DMS53 treated with DMSO at 0.1 percent for 48 hours (cell line): Measurements from ENCODE around the gene CENATAC.
"Not testable (repeated sequence)": the region's sequence is repeated elsewhere in the genome, so short reads cannot be mapped to it uniquely, and the experiment has no call there.

Experiments used
- DNase-seq: peaks from one replicate; lab custom pipeline; 2025; ENCODE audit not compliant: unreplicated experiment; lab: John Stamatoyannopoulos, UW

Gene CENATAC

GRCh38 chr11:118991486-118992038 is 6.4 kb upstream of the CENATAC start:
- not testable (repeated sequence) for DNase-seq

- DNase-seq = no peak
Measured at GRCh38 chr11:118996926-118997626, 862 bp upstream of the CENATAC start.

- DNase-seq = no peak
Measured at GRCh38 chr11:118998388-118998717, 415 bp downstream of the CENATAC start.

- DNase-seq = peak; percentile 32
Measured at GRCh38 chr11:118998822-118999221, 884 bp downstream of the CENATAC start.

GRCh38 chr11:119000906-119001305 is 3.0 kb downstream of the CENATAC start:
- DNase-seq = no peak

GRCh38 chr11:119006656-119007055 is 8.7 kb downstream of the CENATAC start:
- no peak for DNase-seq

- no peak for DNase-seq
Measured at GRCh38 chr11:119011476-119012053, 13.6 kb downstream of the CENATAC start.

- no peak for DNase-seq
Measured at GRCh38 chr11:119012629-119013170, 14.8 kb downstream of the CENATAC start.

- no peak for DNase-seq
Measured at GRCh38 chr11:119014209-119014924, 16.4 kb downstream of the CENATAC start.

GRCh38 chr11:119015054-119015611 is 17.2 kb downstream of the CENATAC start:
- no peak for DNase-seq

GRCh38 chr11:119016216-119017009 is 18.5 kb downstream of the CENATAC start:
- no peak for DNase-seq

GRCh38 chr11:119017377-119017776 is 19.4 kb downstream of the CENATAC start:
- not testable (repeated sequence) for DNase-seq

- peak; percentile 96 for DNase-seq
Measured at GRCh38 chr11:119018074-119018938, 20.4 kb downstream of the CENATAC start, which contains the start of the genes RPS25 and TRAPPC4. Gene RPS25, minus strand, starts transcription at chr11:119018343. Its CDS starts 59 bp downstream, at chr11:119018284. Gene TRAPPC4, plus strand, starts transcription at chr11:119018766. Its CDS starts 30 bp downstream, at chr11:119018796.

- no peak for DNase-seq
Measured at GRCh38 chr11:119019996-119020395, 22.1 kb downstream of the CENATAC start.

- DNase-seq = no peak
Measured at GRCh38 chr11:119021631-119022030, 23.7 kb downstream of the CENATAC start.

GRCh38 chr11:119023741-119024140 is 25.8 kb downstream of the CENATAC start:
- DNase-seq = no peak

GRCh38 chr11:119024430-119025098 is 26.6 kb downstream of the CENATAC start:
- DNase-seq = no peak

GRCh38 chr11:119025099-119025473 is 27.1 kb downstream of the CENATAC start:
- no peak for DNase-seq

- no peak for DNase-seq
Measured at GRCh38 chr11:119025541-119025940, 27.6 kb downstream of the CENATAC start.
